Cerebellar nuclear complex (tissue), 1 donor: ENCODE measurements around the gene KIZ.
"Not testable (repeated sequence)": the region's sequence is repeated elsewhere in the genome, so short reads cannot be mapped to it uniquely, and the experiment has no call there.

Experiments
- DNase-seq, 2 experiments: peaks; one replicate each; lab custom pipeline; 2025; lab: John Stamatoyannopoulos, UW

KIZ gene

DNA sequence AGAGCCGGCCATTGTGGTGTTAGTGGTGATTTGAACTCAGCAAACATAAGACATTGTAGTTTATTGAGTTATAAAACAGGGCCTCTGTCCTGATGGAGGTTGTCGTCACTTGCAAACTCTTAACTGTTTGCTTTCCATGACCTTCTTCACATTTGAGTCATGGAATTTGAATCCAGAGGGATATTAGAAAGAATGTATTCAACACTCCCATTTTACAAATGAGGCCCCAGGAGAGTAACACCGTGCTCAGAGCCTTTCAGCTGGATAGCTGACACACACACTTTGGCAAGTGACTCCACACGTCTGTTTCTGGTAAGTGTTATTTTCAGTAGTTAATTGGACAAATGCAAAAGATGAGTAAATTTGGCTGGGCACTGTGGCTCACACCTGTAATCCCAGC is 104.8 kb downstream of the KIZ start:
- no peak for DNase-seq

DNA sequence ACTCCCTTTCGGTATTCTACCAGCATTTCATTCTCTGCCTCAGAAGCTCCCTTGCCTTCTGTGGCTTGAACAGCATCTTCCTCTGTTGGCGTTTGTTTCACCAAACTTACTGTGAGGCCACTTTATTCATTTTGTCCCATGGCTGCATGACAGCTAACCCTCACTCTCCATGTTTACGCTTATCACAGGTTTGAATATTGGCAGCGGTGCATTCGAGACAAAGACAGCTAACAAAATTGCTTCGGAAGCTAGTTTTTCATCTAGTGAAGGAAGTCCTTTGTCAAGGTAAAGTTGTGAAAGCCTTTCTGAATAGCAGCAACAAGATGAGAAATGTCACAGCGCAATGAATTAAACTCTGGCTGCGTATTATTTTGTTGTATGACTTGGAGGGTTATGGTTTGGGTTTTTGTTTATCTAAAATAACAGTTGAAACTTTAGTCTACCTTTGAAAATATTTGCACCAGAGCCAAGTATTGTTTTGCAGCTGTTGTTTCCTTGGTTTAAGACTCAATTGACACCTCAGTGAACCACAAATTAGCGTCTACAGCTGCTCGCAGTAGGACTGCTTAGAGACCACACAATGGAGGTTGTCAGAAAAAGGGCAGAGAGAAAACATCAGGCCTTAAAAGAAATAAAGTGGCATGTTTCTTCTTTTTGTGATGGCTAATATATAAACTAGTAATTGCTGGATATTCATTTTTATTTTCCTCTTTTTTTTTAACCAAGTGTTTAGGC is 106.8 kb downstream of the KIZ start:
- DNase-seq = no peak

DNA sequence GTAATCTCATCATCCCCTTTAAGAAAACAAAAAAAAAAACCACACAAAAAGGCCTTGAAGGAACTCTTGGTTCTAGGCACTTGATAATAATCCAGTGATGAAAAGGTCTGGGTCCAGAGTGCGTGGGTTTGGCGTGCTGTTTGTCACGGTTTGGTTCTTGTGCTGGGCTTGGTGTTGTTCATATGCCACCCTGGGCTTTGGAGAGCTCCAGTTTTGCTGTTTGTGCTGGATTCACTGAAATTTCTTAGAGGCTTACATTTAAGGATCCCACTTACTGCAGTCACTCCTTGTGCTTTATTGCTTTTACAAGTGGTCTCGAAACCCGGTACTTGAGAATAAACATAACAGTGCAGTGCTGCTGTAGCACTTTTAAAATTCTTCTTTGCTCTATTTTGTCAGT is 108.4 kb downstream of the KIZ start:
- DNase-seq = no peak

DNA sequence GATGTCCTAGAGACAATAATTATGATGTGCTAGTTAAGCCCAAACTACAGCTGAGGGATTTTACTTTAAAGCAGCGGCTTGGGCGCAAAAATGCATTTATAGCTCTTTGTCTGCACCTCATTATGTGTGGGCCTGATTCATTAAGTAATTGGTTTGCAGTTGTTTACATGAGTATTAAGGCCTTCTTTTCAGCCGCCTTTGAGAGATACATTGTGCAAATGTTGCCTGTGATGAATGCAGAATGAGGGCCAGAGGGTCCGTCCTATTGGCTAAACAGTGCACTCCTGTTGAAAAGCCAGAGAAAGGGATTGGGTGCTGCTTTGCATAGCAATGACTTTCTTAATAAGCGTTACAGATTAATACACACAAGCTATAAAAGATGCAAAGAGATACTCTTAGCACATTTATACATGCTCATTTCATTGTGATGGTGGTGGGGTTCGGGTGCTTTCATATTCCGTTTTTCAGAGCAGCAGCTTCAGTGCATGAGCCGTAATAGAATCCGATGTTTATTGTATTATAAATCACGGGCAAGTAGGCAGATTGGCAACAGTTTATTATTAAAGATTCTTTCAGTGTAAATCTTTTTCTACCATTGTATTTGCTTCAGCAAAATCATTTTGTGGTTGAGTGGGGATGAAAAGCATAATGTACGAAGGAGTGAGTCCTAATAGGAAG is 109.1 kb downstream of the KIZ start:
- no peak for DNase-seq

DNA sequence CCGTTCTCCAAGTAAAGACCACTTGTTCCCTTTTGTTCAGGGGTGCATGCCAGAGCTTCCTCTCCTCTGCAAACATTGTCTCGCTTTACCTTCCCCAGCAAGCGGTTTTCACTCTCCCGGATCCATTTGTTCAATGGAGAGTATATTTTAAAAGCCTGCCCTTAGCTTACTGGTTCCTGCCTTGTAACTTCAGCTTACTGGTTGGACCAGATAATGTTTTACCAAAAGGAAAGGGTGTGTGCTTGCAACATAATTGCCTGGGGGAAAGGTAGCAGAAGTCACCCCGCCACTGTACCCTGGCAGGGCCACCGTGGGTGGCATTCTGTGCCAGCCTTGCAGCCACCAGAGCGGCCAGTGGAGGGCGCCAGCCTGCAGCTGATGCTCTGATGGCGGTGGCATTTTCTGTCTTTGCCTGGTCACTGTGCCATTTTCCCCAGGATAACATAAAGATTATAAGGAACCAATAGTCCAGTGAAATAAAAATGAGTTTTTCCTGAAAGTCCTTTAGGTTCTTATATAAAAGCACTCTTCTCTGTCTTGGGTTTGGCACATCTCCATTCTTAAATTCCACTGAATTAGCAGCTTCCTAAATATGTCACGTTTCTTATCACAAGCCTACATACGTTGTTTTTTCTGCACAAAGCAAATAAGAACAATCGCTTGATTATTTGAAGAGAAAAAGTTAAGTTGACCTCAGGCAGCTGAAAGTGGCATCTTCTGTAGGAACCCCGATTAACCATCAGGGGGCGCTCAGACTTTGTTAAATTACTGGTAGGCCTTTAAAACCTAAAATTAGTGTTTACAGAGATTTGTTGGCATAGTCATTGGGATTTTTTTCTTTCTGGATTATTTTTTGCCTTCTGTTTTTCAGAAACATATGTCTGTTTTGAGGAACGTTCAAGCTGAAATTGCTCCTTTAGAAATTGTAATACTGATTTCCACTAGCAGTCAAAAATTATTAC is 109.9 kb downstream of the KIZ start:
- no peak for DNase-seq

DNA sequence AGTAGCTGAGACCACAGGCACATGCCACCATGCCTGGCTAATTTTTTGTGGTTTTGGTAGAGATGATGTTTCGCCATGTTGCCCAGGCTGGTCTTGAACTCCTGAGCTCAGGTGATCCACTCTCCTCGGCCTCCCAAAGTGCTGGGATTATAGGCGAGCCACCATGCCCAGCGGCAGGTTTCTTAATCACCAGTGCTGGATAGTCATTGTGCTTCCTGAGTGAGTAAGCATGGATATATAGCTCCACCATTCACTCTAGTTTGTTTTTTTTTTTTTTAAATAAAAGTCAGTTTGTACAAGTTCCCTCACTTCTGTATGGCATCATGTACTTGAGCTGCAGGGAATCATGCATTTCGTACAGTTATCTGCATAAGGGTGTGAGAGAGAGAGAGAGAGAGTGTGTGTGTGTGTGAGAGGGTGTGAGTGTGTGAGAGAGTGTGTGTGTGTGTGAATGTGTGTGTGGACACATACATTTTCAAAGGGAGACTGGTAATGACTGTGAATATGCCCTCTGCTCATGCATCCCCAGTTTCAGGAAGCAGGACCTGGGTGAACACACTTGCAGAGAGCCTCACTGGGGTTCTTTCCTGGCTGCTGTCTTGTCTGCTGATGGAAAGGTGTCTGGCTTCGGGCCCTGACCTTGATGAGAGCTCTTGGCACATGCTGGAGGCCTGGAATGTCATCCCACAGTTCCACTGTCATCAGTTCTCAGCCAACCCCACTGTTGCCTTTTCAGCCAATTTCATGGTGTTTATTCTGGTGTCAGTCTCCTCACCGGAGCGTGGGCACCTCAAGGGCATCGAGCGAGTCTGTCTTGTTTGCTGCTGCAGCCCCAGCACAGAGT is 112.3 kb downstream of the KIZ start:
- no peak for DNase-seq

DNA sequence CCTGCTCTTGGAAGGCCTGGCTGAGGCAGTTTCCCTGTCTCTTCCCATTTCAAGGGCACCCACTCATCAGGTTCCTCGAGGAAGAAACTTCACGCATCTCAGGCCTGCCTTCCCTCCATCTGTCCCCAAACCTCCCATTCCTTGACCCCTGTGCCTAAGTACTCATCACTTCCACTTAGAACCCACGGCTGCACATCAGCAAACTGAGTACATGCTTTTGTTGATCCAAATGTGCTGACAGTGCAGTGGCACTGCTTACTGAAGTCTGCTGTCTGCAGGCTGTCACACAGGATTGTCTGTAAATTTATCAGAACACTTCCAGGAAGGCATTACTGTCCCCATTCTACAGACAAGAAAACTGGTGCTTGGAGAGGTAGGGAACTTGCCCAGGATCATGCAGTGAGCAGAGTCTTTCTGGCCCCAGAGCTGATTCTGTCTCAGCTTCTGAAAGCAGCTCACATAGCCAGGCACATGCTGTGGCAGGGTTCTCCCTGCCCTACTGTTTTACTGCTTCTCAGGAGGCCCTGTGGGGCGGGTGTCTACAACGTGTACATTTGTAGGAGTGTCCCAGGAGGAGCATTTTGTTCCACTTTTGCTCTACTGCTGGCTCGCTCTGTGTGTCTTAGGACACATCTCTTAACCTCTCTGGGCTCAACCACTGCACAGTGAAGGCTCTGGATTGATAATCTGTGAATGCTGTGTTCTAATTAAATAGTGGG is 113.1 kb downstream of the KIZ start:
- no peak for DNase-seq

DNA sequence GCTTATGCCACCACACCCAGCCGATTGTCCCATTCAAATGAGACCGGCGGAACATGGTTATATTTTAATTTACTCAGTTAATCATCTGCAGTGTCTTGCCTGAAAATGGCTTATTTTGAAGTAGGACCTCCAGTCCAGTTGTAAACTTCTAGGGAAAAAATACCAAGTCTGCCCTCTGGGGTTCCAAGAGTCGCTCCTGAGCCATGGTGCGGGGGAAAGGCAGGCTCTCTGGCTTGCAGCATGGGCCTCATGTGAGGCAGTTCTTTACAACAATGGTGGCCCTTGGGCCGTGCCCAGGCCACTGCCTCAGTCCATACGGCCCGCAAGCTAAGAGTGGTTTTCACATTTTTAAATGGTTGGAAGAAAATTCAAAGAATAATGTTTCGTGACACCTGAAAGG is 114.5 kb downstream of the KIZ start:
- DNase-seq = no peak

DNA sequence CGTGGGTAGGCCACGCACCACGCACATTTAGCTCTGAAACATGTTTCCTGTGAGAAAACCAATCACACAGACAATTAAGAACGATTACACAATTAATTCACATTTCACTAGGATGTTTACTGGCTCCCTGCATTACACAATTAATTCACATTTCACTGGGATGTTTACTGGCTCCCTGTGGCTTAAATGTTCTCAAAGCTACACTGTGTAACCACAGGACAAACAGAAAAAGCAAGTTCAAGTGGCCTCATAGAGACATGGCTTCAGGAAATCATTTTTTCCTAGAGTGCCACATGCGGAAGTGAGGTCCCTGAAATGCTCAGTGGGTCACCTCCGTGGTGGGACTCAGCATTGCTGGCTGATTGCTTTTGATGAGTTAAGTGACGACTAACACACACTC is 115.5 kb downstream of the KIZ start:
- DNase-seq = no peak

DNA sequence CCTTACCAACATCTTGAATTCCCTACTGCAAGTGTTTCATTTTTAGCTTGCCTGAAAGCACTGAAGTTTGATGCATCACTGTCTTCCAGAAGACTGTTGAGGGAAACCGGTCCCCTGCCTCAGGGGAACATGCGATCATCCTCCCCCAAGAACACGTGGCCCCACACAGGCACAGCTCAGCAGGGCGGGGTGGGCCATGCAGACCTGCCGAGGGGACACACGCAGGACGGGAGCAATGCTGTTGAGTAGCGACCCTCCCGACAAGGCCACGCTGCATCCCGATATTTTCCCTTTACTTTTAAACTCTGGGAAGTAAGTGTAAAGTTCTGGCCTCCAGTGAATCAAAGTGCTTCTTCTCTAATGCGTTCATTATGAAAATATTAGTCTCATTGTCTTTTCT is 117.9 kb downstream of the KIZ start:
- no peak for DNase-seq

DNA sequence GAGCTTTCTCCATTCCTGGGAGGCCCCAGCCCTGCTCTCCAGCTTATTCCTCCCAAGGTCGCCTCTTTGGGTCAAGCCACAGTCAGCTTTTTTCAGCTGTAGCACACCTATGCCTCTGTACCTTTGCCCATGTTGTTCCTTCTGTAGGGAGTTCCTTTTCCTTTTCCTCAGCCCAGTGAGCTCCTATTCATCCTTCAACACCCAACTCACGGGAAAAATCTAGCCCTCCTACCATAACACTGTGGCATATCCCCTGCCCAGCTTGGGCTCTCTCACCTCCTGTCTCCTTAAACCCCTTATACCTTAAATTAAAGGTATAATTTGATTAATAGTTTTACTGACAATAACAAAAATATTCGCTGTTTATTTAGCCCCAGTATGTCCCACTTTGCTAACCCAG is 118.9 kb downstream of the KIZ start:
- no peak for DNase-seq

DNA sequence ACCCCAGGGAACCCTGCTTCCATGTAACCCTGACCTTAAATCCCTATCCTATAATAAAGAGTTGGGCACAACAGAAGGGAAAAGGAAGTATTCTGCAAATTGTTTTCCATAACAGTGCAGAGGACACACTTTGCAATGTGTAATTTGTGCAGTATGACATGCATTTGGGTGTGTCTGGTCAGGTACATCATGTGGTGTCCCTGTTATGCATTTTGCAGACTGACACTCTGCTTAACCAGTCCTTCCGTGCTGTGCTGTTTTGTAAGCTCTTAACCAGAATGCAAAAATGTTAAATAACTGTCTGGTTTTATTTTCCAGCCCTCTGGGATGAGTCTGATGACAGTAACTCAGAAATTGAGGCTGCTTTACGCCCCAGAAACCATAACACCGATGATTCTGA is 120.3 kb downstream of the KIZ start:
- DNase-seq = no peak

DNA sequence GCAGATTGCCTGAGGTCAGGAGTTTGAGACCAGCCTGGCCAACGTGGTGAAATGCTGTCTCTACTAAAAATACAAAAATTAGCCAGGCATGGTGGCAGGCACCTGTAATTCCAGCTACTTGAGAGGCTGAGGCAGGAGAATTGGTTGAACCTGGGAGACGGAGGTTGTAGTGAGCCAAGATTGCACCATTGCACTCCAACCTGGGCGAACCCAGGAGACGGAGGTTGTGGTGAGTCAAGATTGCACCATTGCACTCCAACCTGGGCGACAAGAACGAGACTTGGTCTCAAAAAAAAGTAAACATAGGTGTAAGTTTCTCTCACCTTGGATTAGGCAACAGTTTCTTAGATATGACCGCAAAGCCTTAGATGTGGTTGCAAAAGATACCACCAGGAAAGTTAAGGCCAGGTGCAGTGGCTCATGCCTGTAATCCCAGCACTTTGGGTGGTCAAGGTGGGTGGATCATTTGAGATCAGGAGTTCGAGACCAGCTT is 121.8 kb downstream of the KIZ start:
- not testable (repeated sequence) for DNase-seq

DNA sequence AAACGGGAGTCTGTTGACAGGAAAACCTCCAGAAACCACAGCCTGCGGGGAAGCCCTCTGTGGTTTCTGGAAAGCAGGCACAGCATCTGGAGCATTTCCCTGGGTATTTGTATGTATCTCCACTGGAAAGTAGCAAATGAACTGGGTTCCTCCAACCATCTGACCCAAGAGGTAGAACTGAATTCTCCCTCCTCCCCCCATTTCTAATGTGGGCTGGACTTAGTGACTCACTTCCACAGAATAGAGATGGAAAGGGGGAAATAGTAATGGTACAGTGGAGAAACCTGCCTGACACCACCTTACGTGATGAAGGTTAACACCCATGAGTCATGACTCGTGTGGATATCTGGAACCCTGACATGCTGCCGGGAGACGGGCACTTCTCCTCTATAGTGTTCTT is 125.4 kb downstream of the KIZ start:
- no peak for DNase-seq

DNA sequence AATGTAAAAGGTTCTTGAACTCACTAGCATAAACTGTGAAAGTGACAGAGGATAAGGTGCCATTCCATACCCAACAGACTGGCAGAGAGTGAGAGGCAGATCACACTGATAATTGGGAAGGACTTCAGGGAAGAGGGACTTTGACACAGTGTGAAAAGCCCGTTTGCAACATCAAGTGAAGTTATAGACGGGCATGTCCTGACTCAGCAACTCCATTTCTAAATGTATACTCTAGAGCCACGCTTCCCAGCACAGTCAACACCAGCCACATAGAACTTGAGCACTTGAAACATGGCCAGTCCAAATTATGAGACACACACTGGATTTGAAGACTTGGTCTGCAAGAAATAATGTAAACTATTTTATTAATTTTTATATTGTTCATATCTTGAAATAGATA is 131.3 kb downstream of the KIZ start:
- DNase-seq = no peak

DNA sequence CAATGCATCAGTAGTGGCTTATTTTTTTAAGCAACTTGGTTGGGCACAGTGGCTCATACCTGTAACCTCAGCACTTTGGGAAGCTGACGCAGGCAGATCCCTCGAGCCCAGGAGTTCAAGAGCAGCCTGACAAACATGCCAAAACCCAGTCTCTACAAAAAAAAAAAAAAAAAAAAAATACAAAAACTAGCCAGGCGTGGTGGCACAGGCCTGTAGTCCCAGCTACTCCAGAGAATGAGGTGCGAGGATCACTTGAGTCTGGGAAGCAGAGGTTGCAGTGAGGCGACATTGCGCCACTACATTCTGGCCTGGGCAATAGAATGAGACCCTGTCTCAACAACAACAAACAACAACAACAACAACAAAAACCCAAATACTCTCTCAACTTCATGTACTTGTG is 132.5 kb downstream of the KIZ start:
- DNase-seq = no peak

DNA sequence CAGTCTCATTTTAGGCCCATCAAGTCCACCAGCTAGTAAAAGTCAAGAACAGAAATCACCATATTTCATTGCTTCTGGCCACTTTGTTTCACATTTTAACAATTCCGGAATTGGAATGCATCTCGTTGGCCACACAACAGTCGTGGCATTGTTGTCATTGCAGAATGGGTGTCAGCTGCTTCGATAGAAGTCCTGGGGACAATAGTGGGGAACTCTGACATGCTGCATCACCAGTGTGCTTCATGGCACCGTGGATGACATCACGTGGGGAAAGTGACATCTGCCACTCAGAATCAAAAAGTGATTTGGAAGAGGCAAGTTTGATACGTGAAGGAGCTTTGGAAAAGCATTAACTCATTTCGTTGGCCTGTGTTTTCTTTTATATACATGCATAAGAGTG is 133.5 kb downstream of the KIZ start:
- no peak for DNase-seq

DNA sequence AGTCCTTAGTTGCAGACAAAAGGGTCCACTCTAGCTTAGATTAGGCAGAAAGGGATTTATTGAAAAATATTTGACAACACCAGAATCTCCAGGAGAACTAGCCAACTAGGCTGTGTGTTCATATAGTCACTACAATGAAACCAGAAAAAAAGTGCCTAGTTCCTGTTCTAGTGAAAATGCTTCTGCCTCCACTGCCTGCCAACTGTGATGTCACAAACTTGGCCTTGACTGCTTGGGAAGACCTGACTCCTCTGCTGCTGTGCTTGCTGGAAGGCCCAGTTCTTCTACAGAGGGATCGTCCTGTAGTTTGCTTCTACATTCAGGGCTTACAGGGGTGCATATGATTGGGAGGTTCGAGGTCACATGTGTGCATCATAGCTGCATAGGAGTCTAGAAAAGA is 136.9 kb downstream of the KIZ start:
- no peak for DNase-seq

DNA sequence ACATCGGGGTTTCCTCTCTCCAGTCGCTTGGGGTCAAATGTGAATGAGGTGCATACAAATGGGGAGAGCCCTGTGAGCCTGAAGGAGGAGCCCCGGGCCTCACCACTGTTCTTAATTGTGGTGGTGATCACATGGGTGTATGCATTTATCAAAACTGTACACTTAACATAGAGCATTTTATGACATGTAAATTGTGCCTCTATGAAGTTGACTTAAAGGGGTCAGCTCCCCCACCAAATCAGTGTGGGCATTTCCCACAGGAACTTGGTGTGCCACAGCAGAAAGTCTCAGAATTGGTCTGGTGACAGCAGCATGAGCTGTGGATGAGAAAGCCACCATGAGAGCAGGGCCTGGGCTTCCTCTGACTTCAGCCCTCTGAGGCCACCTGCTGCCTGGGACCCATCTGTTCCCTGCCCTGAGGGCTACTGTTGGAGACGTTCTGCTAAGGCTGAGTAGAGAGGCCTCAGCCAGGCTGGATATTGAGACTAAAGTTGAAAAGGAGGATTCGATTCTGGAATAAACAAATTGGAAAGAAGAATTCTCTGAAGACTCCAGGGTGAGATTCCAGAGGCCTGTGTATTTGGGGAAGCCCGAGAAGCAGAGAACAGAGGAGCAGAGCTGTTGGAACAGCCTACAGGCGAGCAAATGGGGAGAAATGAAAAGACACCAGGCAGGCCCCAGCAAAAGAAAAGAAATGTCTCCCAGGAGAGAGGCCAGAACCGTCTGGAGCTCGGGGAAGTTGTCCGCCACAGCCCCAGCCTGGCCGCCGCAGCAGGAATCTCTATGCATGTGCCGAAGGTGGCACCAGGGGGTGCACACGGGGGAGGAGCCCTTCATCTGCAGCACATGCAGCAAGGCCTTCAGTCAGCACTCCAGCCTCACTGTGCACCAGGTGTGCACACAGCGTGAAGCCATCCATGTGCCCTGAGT is 139.6 kb downstream of the KIZ start:
- no peak for DNase-seq

DNA sequence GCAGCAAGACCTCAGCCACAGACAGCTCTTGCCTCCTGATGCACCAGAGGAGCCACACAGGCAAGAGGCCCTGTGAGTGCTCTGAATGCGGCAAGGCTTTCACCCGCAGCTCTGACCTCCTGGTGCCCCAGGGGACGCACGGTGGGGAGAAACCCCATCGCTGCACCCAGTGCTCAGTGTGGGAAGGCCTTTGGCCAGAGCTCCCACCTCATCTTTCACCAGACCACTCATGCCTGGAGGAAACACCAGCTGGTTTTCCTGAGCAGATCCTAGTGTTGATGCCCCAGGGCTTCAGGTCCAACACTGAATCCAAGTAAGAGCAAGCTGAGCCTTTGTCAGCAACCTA is 140.3 kb downstream of the KIZ start:
- DNase-seq = no peak
